NCI-H1436 treated with DMSO at 0.1 percent for 48 hours (cell line): Measurements from ENCODE around the gene TRAF7.

Source experiments
- DNase-seq: peaks from one replicate; lab custom pipeline; 2025; lab: John Stamatoyannopoulos, UW

The TRAF7 gene

GRCh38 chr16:2223942-2224486 is 68.4 kb downstream of the TRAF7 start:
- no peak for DNase-seq

GRCh38 chr16:2226245-2226793 is 70.7 kb downstream of the TRAF7 start:
- DNase-seq: no peak

GRCh38 chr16:2226918-2227317 is 71.3 kb downstream of the TRAF7 start:
- no peak for DNase-seq
